HG02763 (cell line): ENCODE measurements around the gene GPR87.

ENCODE experiments used
- ATAC-seq: cut with Tn5 transposase; IDR thresholded peaks from one replicate; pipeline ENCODE4 v1.9.1; 2021; ENCODE audit warnings: mild to moderate bottlenecking, moderate library complexity; ENCODE audit not compliant: unreplicated experiment

The GPR87 gene

DNA sequence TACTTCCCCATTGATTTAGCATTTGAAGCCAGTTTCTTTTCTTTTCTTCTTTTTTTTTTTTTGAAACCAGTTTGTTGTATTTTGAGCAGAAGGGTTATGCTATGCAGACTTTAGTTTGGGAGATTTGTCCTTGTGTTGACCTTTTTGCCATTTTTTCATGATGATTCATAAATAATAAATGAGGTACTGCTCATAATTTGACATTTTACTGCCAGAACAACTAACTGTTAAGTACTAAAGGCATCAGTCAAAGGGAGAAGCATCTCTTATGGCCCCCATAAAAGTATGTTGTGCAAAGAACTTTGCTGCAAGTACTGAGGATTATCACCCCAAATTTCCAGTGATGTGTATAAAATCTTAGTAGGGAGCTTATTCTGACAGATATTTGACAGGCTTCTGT is 1.7 kb upstream of the GPR87 start:
- no peak for ATAC-seq

GRCh38 chr3:151315846-151316245 is 774 bp downstream of the GPR87 start:
- no peak for ATAC-seq

GRCh38 chr3:151315136-151315535 is 1.5 kb downstream of the GPR87 start:
- no peak for ATAC-seq

GRCh38 chr3:151314593-151314992 is 2.0 kb downstream of the GPR87 start:
- no peak for ATAC-seq

DNA sequence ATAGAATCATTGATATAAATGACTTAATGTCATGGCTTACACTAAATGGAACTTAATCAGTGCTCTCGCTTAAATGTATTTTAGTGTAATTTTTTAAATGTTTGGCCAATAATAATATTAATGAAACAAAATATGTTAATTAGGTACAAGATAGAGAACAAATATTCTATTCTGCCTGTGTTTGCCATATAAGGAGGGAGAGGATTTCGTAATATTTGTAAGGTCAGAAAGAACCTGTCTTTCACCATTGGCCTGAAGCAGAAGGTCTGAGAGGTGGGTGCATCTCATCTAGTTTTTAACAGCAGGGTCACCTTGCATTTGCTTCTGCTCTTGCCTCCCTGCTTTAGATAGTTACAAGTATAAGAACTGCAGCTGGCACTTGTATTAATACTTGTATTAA is 2.5 kb downstream of the GPR87 start:
- ATAC-seq: no peak

DNA sequence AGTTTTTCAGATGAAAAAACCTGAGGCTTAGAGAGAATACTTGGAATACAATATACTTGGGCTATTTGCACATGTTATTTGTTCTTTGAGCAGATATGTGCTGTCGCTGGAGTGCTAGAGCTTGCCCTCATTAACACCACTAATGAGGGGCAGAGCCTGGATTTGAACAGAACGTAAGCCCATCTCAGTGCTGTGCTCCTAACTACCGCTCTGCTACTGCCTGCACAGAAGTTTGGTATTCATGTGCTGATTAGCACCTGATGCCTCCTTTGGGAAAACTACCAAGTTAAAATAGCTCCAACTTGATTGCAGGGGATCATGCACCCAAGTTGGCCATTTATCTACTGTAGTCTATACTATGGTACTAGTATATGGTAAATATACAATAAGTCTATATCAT is 3.6 kb downstream of the GPR87 start:
- ATAC-seq: no peak

GRCh38 chr3:151309566-151309965 is 7.1 kb downstream of the GPR87 start:
- ATAC-seq: no peak

DNA sequence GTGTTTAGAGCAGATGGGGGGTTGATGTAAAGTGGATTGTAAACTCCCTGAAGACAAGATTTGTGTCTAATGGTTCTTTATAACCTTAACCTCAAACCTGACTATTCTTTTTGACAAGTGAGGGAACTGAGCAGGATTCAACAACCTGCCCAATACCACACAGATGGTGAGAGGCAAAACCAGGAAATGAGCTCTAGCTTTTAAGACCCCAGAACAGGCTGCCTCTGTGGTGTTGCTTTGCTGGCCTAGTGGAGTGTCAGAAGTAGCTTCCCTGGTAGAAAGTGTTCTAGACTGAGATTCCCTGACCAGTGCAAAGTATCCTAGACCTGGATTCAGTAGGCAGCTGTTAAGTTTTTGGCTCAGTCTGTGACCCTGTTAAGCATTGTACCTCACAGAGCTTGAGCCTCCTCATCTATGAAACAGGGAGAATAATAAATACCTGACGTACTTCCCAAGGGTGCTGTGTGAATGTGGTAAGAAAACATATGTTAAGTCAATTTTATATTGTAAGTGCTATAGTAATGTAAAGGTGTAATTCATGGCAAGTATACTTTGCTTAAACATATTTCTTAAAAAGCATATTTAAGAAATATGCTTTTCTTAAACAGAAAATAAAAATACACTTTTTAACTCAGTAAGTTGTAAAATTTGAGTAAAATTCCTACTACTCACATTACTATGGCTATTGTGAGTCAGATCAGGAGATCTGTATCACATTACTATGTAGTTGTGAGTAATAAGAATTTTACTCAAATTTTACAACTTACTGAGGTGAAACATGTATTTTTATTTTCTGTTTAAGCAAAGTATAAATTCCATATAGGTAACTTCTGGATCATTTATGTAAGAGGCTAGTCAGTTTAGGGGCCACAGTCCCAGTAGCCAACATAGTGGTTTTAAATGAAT is 8.8 kb downstream of the GPR87 start:
- no peak for ATAC-seq

GRCh38 chr3:151307131-151307530 is 9.5 kb downstream of the GPR87 start:
- ATAC-seq: no peak

DNA sequence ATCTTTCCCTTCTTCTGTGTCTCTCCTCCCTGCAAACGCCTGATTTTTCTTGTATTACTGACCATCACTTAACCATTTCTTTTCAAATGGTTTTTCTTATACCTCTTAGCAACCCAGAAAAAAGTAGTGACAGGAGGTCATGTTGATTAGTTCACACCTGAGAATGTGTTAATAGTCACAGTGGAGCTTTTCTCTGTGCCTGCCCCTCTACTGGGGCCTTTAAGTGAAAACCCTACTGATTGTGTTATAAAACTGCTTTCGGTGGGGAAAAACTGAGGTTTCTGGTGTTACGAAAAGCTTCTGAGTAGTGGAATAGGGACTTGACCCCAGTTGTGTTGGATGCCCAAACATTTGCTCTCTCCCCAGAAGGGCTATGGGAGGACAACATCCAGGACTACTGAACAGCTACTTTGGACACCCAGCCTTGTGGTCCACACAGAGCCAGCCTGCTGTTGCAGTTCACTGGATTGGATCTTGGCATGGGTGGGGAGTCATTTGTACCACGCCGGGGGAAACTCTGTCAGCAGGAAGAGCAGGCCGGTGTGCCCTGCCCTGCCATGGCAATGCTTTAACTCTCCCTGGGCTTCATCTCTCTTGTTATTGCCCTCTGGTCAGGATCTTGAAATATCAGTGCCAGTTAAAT is 10.3 kb downstream of the GPR87 start:
- no peak for ATAC-seq

GRCh38 chr3:151305775-151306151 is 10.9 kb downstream of the GPR87 start:
- no peak for ATAC-seq

- ATAC-seq: no peak
These were observed 11.4 kb downstream of the GPR87 start for GRCh38 chr3:151305060-151305774.

GRCh38 chr3:151303751-151304150 is 12.9 kb downstream of the GPR87 start:
- no peak for ATAC-seq

- ATAC-seq: no peak
These were observed 14.8 kb downstream of the GPR87 start for GRCh38 chr3:151301787-151302186.

GRCh38 chr3:151300539-151300938 is 16.1 kb downstream of the GPR87 start:
- ATAC-seq: no peak

- ATAC-seq: no peak
These were observed 17.6 kb downstream of the GPR87 start for GRCh38 chr3:151299006-151299405.

- no peak for ATAC-seq
These were observed 19.2 kb downstream of the GPR87 start for GRCh38 chr3:151297429-151297828.

DNA sequence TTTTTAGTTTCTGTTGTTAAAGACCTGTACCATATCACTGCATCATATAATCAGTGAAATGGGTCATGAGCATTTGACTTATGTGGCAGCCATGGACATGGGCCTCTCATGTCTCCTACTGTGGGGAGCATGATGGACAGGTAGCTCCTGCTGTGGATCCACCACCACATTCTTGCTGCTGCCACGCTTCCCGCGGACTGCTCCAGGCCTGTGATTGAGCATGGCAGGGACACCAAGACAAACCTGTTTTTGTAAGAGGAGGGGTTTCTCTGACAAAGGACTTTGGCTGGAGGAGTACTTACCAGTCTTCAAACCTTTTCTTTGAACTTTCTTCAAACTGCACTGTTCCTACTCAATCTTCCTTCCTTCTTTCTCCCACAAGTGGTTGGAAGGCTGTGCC is 20.4 kb downstream of the GPR87 start:
- no peak for ATAC-seq

DNA sequence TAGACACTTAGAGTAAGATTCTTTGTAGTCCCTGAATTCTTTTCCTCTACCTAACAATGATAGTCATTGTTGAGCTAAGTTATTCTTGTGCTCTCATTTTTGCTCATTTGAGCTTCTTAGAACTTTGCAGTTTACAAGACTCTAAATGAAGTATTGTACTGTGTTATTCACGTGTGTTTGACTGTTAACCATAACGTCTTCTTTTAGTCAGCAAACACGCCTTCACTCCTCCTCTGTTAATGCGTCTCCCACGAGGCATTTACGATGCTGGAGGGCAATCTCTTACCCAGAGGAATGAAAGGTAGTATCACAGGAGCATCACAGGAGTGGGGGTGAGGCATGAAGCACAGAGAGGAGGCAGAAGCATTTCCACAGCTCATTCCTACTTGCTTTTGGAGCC is 23.5 kb downstream of the GPR87 start:
- ATAC-seq: no peak

DNA sequence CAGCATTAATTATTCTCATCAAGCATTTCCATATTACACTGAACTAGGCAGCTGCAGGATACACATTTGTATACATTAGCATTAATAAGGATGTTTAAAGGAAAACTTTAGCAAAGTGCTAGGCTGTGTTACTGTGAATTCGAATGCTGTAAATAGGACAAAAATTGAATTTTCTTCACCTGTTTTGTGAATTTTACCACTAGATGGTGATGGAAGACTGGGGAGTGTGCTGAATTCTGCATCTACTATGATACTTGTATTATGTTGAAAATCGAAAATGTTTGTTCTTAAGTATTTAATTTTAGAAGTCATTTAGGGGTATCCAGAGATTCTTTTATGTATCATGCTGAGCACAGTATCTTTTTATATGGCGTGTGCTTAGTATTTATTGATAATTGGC is 25.9 kb downstream of the GPR87 start:
- no peak for ATAC-seq

DNA sequence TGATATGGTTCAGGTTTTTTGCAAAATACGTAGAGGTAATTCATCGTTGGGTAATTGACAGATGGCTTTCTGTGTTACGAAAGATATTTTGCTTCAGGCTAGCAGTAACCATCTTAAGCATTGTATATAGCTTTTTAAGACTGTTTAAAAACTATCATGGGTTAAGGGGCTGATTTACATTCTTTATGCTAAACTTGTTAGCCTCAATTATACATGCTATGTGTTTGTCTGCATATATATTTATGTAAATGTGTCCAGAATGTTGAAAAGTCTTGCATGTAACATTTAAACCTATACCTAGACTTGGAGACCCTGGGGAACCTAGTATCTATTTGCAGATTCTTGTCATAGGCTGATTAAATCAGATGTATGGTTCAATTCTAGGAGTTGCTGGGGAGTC is 27.2 kb downstream of the GPR87 start:
- no peak for ATAC-seq

DNA sequence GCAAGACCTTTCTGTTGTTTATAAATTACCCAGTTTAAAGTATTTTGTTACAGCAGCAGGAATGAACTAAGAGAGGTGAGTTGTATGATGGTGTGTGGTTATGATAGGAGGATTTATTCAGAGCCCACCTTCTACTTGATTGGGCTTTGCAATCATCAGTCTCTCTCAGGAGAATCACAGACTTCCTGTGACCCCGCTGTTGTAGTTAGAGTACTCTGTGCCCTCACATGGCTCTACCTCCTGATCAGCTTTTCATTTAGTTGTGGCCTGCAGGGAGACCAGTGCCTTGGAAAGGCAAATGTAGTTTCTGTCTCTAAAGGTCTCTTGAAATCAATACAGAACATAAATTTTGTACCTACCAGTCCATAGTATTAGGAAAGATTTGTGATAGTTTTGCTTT is 30.7 kb downstream of the GPR87 start:
- no peak for ATAC-seq
